Natural killer cell (primary cell): ENCODE measurements around the gene JOSD1. TPM values are rescaled to one million over a fixed set of nuclear protein-coding genes. Genes with fewer than 3 reads are reported as not detected.

Experiments used
- ATAC-seq, 3 donors: fragments of 150-1000 bp in 2 of 3; fragments of 200-7000 bp in 1 of 3; cut with Tn5 transposase; 1 replicate in 1 of 3; 2 replicates in 2 of 3; pipeline ENCODE4 v1.10.0; 2021; ENCODE audit warnings: mild to moderate bottlenecking in 2 of 3, moderate library complexity in 2 of 3
- DNase-seq, 2 donors: peaks; one replicate each; pipeline versions ENCODE4 v3.0.0 to v3.0.0-alpha.2; 2013 to 2021; ENCODE audit warnings: mixed read lengths in 1 of 2
- H3K27ac ChIP-seq: one replicate; pipeline ENCODE4 v1.5.1; 2013; ENCODE audit warnings: mild to moderate bottlenecking, low read length
- H3K27me3 ChIP-seq: one replicate; pipeline ENCODE4 v1.6.1; 2013; ENCODE audit warnings: low read length; ENCODE audit not compliant: control insufficient read depth, insufficient read depth
- H3K36me3 ChIP-seq: one replicate; pipeline ENCODE4 v1.6.1; 2013; ENCODE audit warnings: low read length; ENCODE audit not compliant: control insufficient read depth, insufficient read depth
- H3K4me1 ChIP-seq: one replicate; pipeline ENCODE4 v1.6.1; 2013; ENCODE audit warnings: low read length; ENCODE audit not compliant: control insufficient read depth, insufficient read depth
- H3K4me3 ChIP-seq: one replicate; pipeline ENCODE4 v1.5.1; 2013; ENCODE audit warnings: low read length
- H3K9me3 ChIP-seq: one replicate; pipeline ENCODE4 v1.6.1; 2013; ENCODE audit warnings: low read length; ENCODE audit not compliant: control insufficient read depth, insufficient read depth
- H3K27ac Mint-ChIP-seq, 2 donors: one replicate each; pipeline ENCODE4 v1.8.0; 2022; ENCODE audit warnings: mild to moderate bottlenecking in 2 of 2, mixed read lengths in 2 of 2, moderate library complexity in 1 of 2
- H3K27me3 Mint-ChIP-seq, 2 donors: one replicate each; pipeline ENCODE4 v1.8.0; 2022; ENCODE audit warnings: low read depth in 2 of 2, mixed read lengths in 2 of 2
- H3K36me3 Mint-ChIP-seq: one replicate; pipeline ENCODE4 v1.8.0; 2022; ENCODE audit warnings: mixed read lengths
- H3K4me1 Mint-ChIP-seq, 2 donors: one replicate each; pipeline ENCODE4 v1.8.0; 2022; ENCODE audit warnings: mixed read lengths in 2 of 2
- H3K4me3 Mint-ChIP-seq: one replicate; pipeline ENCODE4 v1.8.0; 2022; ENCODE audit warnings: mild to moderate bottlenecking, moderate library complexity, mixed read lengths
- H3K9me3 Mint-ChIP-seq, 2 donors: one replicate each; pipeline ENCODE4 v1.8.0; 2022; ENCODE audit warnings: mixed read lengths in 2 of 2
- CTCF ChIP-seq: fragments of 200-600 bp; IDR thresholded peaks from one replicate; pipeline ENCODE4 v1.8.0; 2022; ENCODE audit warnings: antibody characterized with exemption
- WGBS: methylation state at CpG from one replicate; pipeline ENCODE4 v1.1.7; 2013; ENCODE audit warnings: missing lambda C conversion rate; ENCODE audit not compliant: insufficient coverage; 5-methylcytosine and 5-hydroxymethylcytosine counted together
- intact Hi-C: fragments of 100-400 bp; cut with micrococcal nuclease; formaldehyde crosslinking; loops from one replicate; pipeline ENCODE4 v1.14.2; 2022
- total RNA-seq, 4 donors: library from RNA; stranded (reverse); fragments of 120-200 nt in 1 of 4; gene quantifications; one replicate each; pipeline versions ENCODE4 v1.2.3 to v1.2.4, GENCODE V29; 2013 to 2022

Gene JOSD1
- total RNA-seq, 3 donors from 2014 or later (not counting 1 experiment from before 2014, with no cell fraction given): 123 to 165 (median 128) TPM

- H3K27ac ChIP-seq: no peak overlapping the region
- intact Hi-C loops: no loop called here
- peaks cover 0 to 4% of the 10 kb centered on the region in 2 donors for H3K4me1 Mint-ChIP-seq
- TF ChIP-seq CTCF: no peak
- no peak for DNase-seq
- H3K27me3 ChIP-seq: no peaks in the 10 kb centered on the region
- H3K27ac Mint-ChIP-seq: no peak overlapping the region
- H3K4me1 ChIP-seq: no peaks in the 10 kb centered on the region
- peaks cover 12% of the 10 kb centered on the region for H3K36me3 ChIP-seq
- ATAC-seq: no peak
- 92% methylated on average over 5 of the region's 5 CpGs for WGBS
- H3K27me3 Mint-ChIP-seq: no peaks in the 10 kb centered on the region
- H3K9me3 ChIP-seq: no peaks in the 10 kb centered on the region
- H3K9me3 Mint-ChIP-seq: no peaks in the 10 kb centered on the region
- H3K36me3 Mint-ChIP-seq: peaks cover 7% of the 10 kb centered on the region
- H3K4me3 ChIP-seq: no peak overlapping the region
- no peak overlapping the region for H3K4me3 Mint-ChIP-seq
These were observed 25.9 kb downstream of the JOSD1 start for GRCh38 chr22:38674888-38675287.

- no peak for TF ChIP-seq CTCF
- Histone ChIP-seq H3K4me3 (peak overlapping the region; percentile 61), H3K4me1 (peaks cover 14% of the 10 kb centered on the region), H3K9me3 (no peaks in the 10 kb centered on the region), H3K27me3 (no peaks in the 10 kb centered on the region), H3K27ac (peak overlapping the region; percentile 81), H3K36me3 (peaks cover 2% of the 10 kb centered on the region)
- WGBS: 17% methylated on average over 13 of the region's 16 CpGs
- H3K4me1 Mint-ChIP-seq: peaks cover 5 to 18% of the 10 kb centered on the region in 2 donors
- peak overlapping the region; percentile 94 for H3K4me3 Mint-ChIP-seq
- no peaks in the 10 kb centered on the region for H3K27me3 Mint-ChIP-seq
- H3K27ac Mint-ChIP-seq: peak overlapping the region; percentile 94 to 97
- ATAC-seq: peak in 1 of 3 donors; percentile 9
- no peaks in the 10 kb centered on the region for H3K9me3 Mint-ChIP-seq
- intact Hi-C loops: loop anchor here (2.0 kb wide), 1 partner anchor 48 kb away; the partner anchor contains the start of gene GTPBP1
- DNase-seq: peak in 1 of 2 donors; percentile 64
- H3K36me3 Mint-ChIP-seq: no peaks in the 10 kb centered on the region
These were observed 43.5 kb downstream of the JOSD1 start for GRCh38 chr22:38657045-38657909.

- H3K27ac ChIP-seq: peak within 1 kb of the TSS; percentile 81
- intact Hi-C loops: loop anchor here (2.0 kb wide), 1 partner anchor 48 kb away; the partner anchor contains the start of gene GTPBP1
- H3K4me1 ChIP-seq: peaks cover 14% of the 10 kb centered on the region
- no peaks in the 10 kb centered on the region for H3K27me3 ChIP-seq
- peak within 1 kb of the TSS; percentile 61 for H3K4me3 ChIP-seq
- Mint-ChIP-seq H3K27me3 (no peaks in the 10 kb centered on the region), H3K4me3 (peak within 1 kb of the TSS; percentile 94), H3K4me1 (peaks cover 5 to 18% of the 10 kb centered on the region in 2 donors), H3K9me3 (no peaks in the 10 kb centered on the region), H3K36me3 (no peaks in the 10 kb centered on the region), H3K27ac (peak within 1 kb of the TSS; percentile 94 to 97)
- TF ChIP-seq CTCF: no peak
- H3K36me3 ChIP-seq: no peaks in the 10 kb centered on the region
- DNase-seq (peak; percentile 89 to 92), ATAC-seq (peak; percentile 86 to 93 (median 89))
- WGBS: under 1% methylated on average over 66 of the region's 66 CpGs
- H3K9me3 ChIP-seq: no peaks in the 10 kb centered on the region
These were observed 44.3 kb downstream of the JOSD1 start, which contains the start of the genes CBY1 and FAM227A for GRCh38 chr22:38656256-38657044. Gene CBY1, plus strand, starts transcription at chr22:38656638. Its CDS starts 11,417 bp downstream, at chr22:38668055. Gene FAM227A, minus strand, starts transcription at chr22:38656392. Its CDS starts 6,224 bp downstream, at chr22:38650168.
